Ishikawa (cell line): Measurements from ENCODE around the gene CDK9.

Source experiments
- CEBPB ChIP-seq: IDR thresholded peaks from 2 replicates; pipeline ENCODE4 v1.6.1; 2012
- RAD21 ChIP-seq: IDR thresholded peaks from 2 replicates; pipeline ENCODE4 v1.6.1; 2012; ENCODE audit warnings: low read depth
- TAF1 ChIP-seq: IDR thresholded peaks from 2 replicates; pipeline ENCODE4 v1.6.1; 2012; ENCODE audit warnings: low read depth, mild to moderate bottlenecking
- TCF12 ChIP-seq: IDR thresholded peaks from 2 replicates; pipeline ENCODE4 v1.6.1; 2012; ENCODE audit warnings: low read depth
- TF ChIP-seq, protein P1 (sequence below): IDR thresholded peaks from 2 replicates; pipeline ENCODE4 v1.6.1; 2012
- TF ChIP-seq, protein P2 (sequence below): IDR thresholded peaks from 2 replicates; pipeline ENCODE4 v1.6.1; 2012; ENCODE audit warnings: low read depth, mild to moderate bottlenecking

DNA sequence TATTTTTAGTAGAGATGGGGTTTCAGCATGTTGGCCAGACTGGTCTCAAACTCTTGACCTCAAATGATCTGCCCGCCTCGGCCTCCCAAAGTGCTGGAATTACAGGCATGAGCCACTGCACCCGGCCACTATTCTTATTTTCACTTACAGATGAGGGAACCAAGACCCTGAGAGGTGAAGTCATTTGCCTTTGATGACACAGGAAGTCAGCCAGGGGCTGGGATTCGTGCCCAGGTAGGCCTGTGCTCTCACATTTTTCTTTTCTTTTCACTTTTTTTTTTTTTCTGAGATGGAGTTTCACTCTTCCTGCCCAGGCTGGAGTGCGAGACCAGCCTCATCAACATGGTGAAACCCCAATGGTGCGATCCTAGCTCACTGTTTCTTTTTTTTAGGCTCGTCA is 46.4 kb downstream of the CDK9 start:
- TF ChIP-seq CEBPB, result no peak
- TF ChIP-seq, protein P1, sequence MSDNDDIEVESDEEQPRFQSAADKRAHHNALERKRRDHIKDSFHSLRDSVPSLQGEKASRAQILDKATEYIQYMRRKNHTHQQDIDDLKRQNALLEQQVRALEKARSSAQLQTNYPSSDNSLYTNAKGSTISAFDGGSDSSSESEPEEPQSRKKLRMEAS, result no peak
- no peak for TF ChIP-seq RAD21
- TF ChIP-seq TAF1, result no peak
- TF ChIP-seq, protein P2, sequence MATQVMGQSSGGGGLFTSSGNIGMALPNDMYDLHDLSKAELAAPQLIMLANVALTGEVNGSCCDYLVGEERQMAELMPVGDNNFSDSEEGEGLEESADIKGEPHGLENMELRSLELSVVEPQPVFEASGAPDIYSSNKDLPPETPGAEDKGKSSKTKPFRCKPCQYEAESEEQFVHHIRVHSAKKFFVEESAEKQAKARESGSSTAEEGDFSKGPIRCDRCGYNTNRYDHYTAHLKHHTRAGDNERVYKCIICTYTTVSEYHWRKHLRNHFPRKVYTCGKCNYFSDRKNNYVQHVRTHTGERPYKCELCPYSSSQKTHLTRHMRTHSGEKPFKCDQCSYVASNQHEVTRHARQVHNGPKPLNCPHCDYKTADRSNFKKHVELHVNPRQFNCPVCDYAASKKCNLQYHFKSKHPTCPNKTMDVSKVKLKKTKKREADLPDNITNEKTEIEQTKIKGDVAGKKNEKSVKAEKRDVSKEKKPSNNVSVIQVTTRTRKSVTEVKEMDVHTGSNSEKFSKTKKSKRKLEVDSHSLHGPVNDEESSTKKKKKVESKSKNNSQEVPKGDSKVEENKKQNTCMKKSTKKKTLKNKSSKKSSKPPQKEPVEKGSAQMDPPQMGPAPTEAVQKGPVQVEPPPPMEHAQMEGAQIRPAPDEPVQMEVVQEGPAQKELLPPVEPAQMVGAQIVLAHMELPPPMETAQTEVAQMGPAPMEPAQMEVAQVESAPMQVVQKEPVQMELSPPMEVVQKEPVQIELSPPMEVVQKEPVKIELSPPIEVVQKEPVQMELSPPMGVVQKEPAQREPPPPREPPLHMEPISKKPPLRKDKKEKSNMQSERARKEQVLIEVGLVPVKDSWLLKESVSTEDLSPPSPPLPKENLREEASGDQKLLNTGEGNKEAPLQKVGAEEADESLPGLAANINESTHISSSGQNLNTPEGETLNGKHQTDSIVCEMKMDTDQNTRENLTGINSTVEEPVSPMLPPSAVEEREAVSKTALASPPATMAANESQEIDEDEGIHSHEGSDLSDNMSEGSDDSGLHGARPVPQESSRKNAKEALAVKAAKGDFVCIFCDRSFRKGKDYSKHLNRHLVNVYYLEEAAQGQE, result no peak
- TF ChIP-seq TCF12, result no peak
